ENCODE data around the gene SPOCK2. TPM values are rescaled to one million over a fixed set of nuclear protein-coding genes. Genes with fewer than 3 reads are reported as not detected.

SPOCK2 gene
- polyA plus RNA-seq, 3 donors = 0.20 to 1.6 (median 0.45) TPM

GRCh38 chr10:72076756-72077155, 11.6 kb downstream of the SPOCK2 start:
- H3K27me3 ChIP-seq (ENCODE audit: control insufficient read depth in 2 of 2, insufficient read depth in 2 of 2, low read length in 2 of 2) = no peaks in the 10 kb centered on the region
- no peak overlapping the region for H3K9ac ChIP-seq (ENCODE audit: insufficient read depth, low read length, poor library complexity, severe bottlenecking)
- H3K4me3 Mint-ChIP-seq = no peak overlapping the region
- DNase-seq = no peak
- no peak overlapping the region for H3K27ac Mint-ChIP-seq
- H3K4me1 Mint-ChIP-seq = peaks cover 6% of the 10 kb centered on the region
- no peak overlapping the region for H3K27ac ChIP-seq (ENCODE audit: low read depth in 1 of 2, low read length in 2 of 2)
- H2AFZ ChIP-seq (ENCODE audit: insufficient read depth, low read depth, low read length, poor library complexity, severe bottlenecking) = no peak overlapping the region
- no peaks in the 10 kb centered on the region for H3K4me1 ChIP-seq (ENCODE audit: control insufficient read depth in 1 of 2, insufficient read depth in 2 of 2, low read length in 2 of 2)
- H3K4me2 ChIP-seq (replicated peaks; ENCODE audit: extremely low read depth, low read length, poor library complexity, severe bottlenecking) = no peak overlapping the region
- intact Hi-C loops (cut with micrococcal nuclease) = no loop called here
- no peaks in the 10 kb centered on the region for H4K20me1 ChIP-seq (ENCODE audit: insufficient read depth, low read length)
- H3K27me3 Mint-ChIP-seq (ENCODE audit: low read depth in 3 of 3) = peaks cover 4 to 10% (median 5%) of the 10 kb centered on the region in 3 donors
- no peak overlapping the region for H3K4me3 ChIP-seq (replicated peaks in 1 of 3; ENCODE audit: low read depth in 2 of 3, low read length in 3 of 3)
- H3K36me3 ChIP-seq (replicated peaks in 1 of 2; ENCODE audit: control insufficient read depth in 1 of 2, insufficient read depth in 2 of 2, low read length in 2 of 2) = no peaks in the 10 kb centered on the region
- H3K79me2 ChIP-seq (ENCODE audit: insufficient read depth, low read length) = no peaks in the 10 kb centered on the region
- peaks cover 0 to under 1% of the 10 kb centered on the region in 2 donors for H3K9me3 ChIP-seq (replicated peaks in 1 of 2; ENCODE audit: control insufficient read depth in 1 of 2, insufficient read depth in 1 of 2, low read length in 2 of 2)
- peaks cover 0 to 7% (median under 1%) of the 10 kb centered on the region in 7 donors for H3K9me3 Mint-ChIP-seq
- H3K36me3 Mint-ChIP-seq = no peaks in the 10 kb centered on the region
- WGBS (ENCODE audit: insufficient coverage) = 80% methylated on average over 1 of the region's 5 CpGs
- TF ChIP-seq CTCF (IDR thresholded peaks at IDR 0.05) = no peak

- Mint-ChIP-seq H3K36me3 (no peaks in the 10 kb centered on the region), H3K4me3 (no peak overlapping the region), H3K27ac (peak overlapping the region in 1 of 7 donors; percentile 5), H3K27me3 (ENCODE audit: low read depth in 3 of 3) (peaks cover 4 to 10% (median 5%) of the 10 kb centered on the region in 3 donors), H3K9me3 (peaks cover 0 to 7% (median 5%) of the 10 kb centered on the region in 7 donors), H3K4me1 (peaks cover 6% of the 10 kb centered on the region)
- no peak overlapping the region for H3K4me2 ChIP-seq (replicated peaks; ENCODE audit: extremely low read depth, low read length, poor library complexity, severe bottlenecking)
- H3K27me3 ChIP-seq (ENCODE audit: control insufficient read depth in 2 of 2, insufficient read depth in 2 of 2, low read length in 2 of 2) = no peaks in the 10 kb centered on the region
- DNase-seq = no peak
- no peak for TF ChIP-seq CTCF (IDR thresholded peaks at IDR 0.05)
- H3K9me3 ChIP-seq (replicated peaks in 1 of 2; ENCODE audit: control insufficient read depth in 1 of 2, insufficient read depth in 1 of 2, low read length in 2 of 2) = peaks cover 0 to 4% of the 10 kb centered on the region in 2 donors
- H3K4me1 ChIP-seq (ENCODE audit: control insufficient read depth in 1 of 2, insufficient read depth in 2 of 2, low read length in 2 of 2) = no peaks in the 10 kb centered on the region
- no peak overlapping the region for H3K4me3 ChIP-seq (replicated peaks in 1 of 3; ENCODE audit: low read depth in 2 of 3, low read length in 3 of 3)
- H3K27ac ChIP-seq (ENCODE audit: low read depth in 1 of 2, low read length in 2 of 2) = no peak overlapping the region
- no peaks in the 10 kb centered on the region for H3K79me2 ChIP-seq (ENCODE audit: insufficient read depth, low read length)
- H2AFZ ChIP-seq (ENCODE audit: insufficient read depth, low read depth, low read length, poor library complexity, severe bottlenecking) = no peak overlapping the region
- intact Hi-C loops (cut with micrococcal nuclease) = no loop called here
- WGBS (ENCODE audit: insufficient coverage) = 88% methylated on average over 9 of the region's 12 CpGs
- no peaks in the 10 kb centered on the region for H3K36me3 ChIP-seq (replicated peaks in 1 of 2; ENCODE audit: control insufficient read depth in 1 of 2, insufficient read depth in 2 of 2, low read length in 2 of 2)
- no peak overlapping the region for H3K9ac ChIP-seq (ENCODE audit: insufficient read depth, low read length, poor library complexity, severe bottlenecking)
- H4K20me1 ChIP-seq (ENCODE audit: insufficient read depth, low read length) = no peaks in the 10 kb centered on the region
Measured at GRCh38 chr10:72075376-72076115, 12.8 kb downstream of the SPOCK2 start.
